H9 (cell line): ENCODE data around the gene ARHGAP24. TPM values are rescaled to one million over a fixed set of nuclear protein-coding genes. Genes with fewer than 3 reads are reported as not detected.

Source experiments
- DNase-seq: peaks from one replicate; pipeline ENCODE4 v3.0.0-alpha.2; 2017
- H2AFZ ChIP-seq: one replicate; pipeline ENCODE4 v1.6.1; 2013; ENCODE audit warnings: mild to moderate bottlenecking, low read length, control low read depth, moderate library complexity
- H2AK5ac ChIP-seq: 2 replicates; pipeline ENCODE4 v1.6.1; 2013; ENCODE audit warnings: low read length, control low read depth, mixed read lengths; ENCODE audit not compliant: insufficient read length
- H2BK120ac ChIP-seq: one replicate; pipeline ENCODE4 v1.6.1; 2013; ENCODE audit warnings: low read depth, mild to moderate bottlenecking, low read length, control low read depth, inconsistent platforms; ENCODE audit not compliant: poor library complexity, severe bottlenecking
- H2BK12ac ChIP-seq: 2 replicates; pipeline ENCODE4 v1.6.1; 2013; ENCODE audit warnings: low read length, control low read depth, mixed read lengths, low read depth; ENCODE audit not compliant: insufficient read length
- H2BK15ac ChIP-seq: 2 replicates; pipeline ENCODE4 v1.6.1; 2013; ENCODE audit warnings: low read depth, low read length, control low read depth
- H2BK20ac ChIP-seq: one replicate; pipeline ENCODE4 v1.6.1; 2013; ENCODE audit warnings: low read depth, mild to moderate bottlenecking, low read length, control low read depth, inconsistent platforms; ENCODE audit not compliant: poor library complexity, severe bottlenecking
- H2BK5ac ChIP-seq: 2 replicates; pipeline ENCODE4 v1.6.1; 2013; ENCODE audit warnings: low read length, control low read depth, mixed read lengths; ENCODE audit not compliant: insufficient read length
- H3K14ac ChIP-seq: 2 replicates; pipeline ENCODE4 v1.6.1; 2013; ENCODE audit warnings: low read length, control low read depth; ENCODE audit not compliant: insufficient read depth
- H3K18ac ChIP-seq: 2 replicates; pipeline ENCODE4 v1.6.1; 2013; ENCODE audit warnings: low read depth, mild to moderate bottlenecking, mixed read lengths, low read length, control low read depth; ENCODE audit not compliant: insufficient read length
- H3K23ac ChIP-seq: 2 replicates; pipeline ENCODE4 v1.6.1; 2013; ENCODE audit warnings: low read length, control low read depth, mixed read lengths, low read depth; ENCODE audit not compliant: insufficient read length
- H3K23me2 ChIP-seq: 2 replicates; pipeline ENCODE4 v1.6.1; 2013; ENCODE audit warnings: low read depth, mild to moderate bottlenecking, mixed read lengths, low read length, control low read depth; ENCODE audit not compliant: insufficient read length, poor library complexity, severe bottlenecking
- H3K27ac ChIP-seq: 2 replicates; pipeline ENCODE4 v1.5.1; 2013; ENCODE audit warnings: low read length, control low read depth, mixed read lengths, low read depth; ENCODE audit not compliant: insufficient read length
- H3K27me3 ChIP-seq: 2 replicates; pipeline ENCODE4 v1.6.1; 2013; ENCODE audit warnings: low read length, control low read depth, inconsistent platforms; ENCODE audit not compliant: insufficient read depth
- H3K4ac ChIP-seq: 2 replicates; pipeline ENCODE4 v1.6.1; 2013; ENCODE audit warnings: low read depth, mild to moderate bottlenecking, control low read depth, inconsistent platforms, low read length, moderate library complexity
- H3K4me1 ChIP-seq: 2 replicates; pipeline ENCODE4 v1.6.1; 2013; ENCODE audit warnings: low read length, control low read depth, inconsistent platforms; ENCODE audit not compliant: insufficient read depth
- H3K4me2 ChIP-seq: 2 replicates; pipeline ENCODE4 v1.6.1; 2013; ENCODE audit warnings: low read length, control low read depth, mixed read lengths; ENCODE audit not compliant: insufficient read length, insufficient read depth
- H3K56ac ChIP-seq: 2 replicates; pipeline ENCODE4 v1.6.1; 2013; ENCODE audit warnings: low read depth, mild to moderate bottlenecking, mixed read lengths, low read length, control low read depth; ENCODE audit not compliant: insufficient read length
- H3K79me1 ChIP-seq: 2 replicates; pipeline ENCODE4 v1.6.1; 2013; ENCODE audit warnings: low read depth, mild to moderate bottlenecking, moderate library complexity, low read length, control low read depth, inconsistent platforms; ENCODE audit not compliant: insufficient read depth, poor library complexity, severe bottlenecking
- H3K79me2 ChIP-seq: 2 replicates; pipeline ENCODE4 v1.6.1; 2013; ENCODE audit warnings: low read length, control low read depth, inconsistent platforms; ENCODE audit not compliant: insufficient read depth
- H3K9ac ChIP-seq: 2 replicates; pipeline ENCODE4 v1.6.1; 2013; ENCODE audit warnings: low read length, control low read depth, mixed read lengths; ENCODE audit not compliant: insufficient read length; ENCODE audit errors: extremely low read depth
- H3K9me3 ChIP-seq: one replicate; pipeline ENCODE4 v1.6.1; 2013; ENCODE audit warnings: low read depth, low read length, inconsistent platforms; ENCODE audit not compliant: control insufficient read depth
- H3T11ph ChIP-seq: one replicate; pipeline ENCODE4 v1.6.1; 2013; ENCODE audit warnings: mild to moderate bottlenecking, low read length, control low read depth, inconsistent platforms
- H4K20me1 ChIP-seq: one replicate; pipeline ENCODE4 v1.6.1; 2013; ENCODE audit not compliant: control insufficient read depth, insufficient read length, insufficient read depth
- H4K5ac ChIP-seq: 2 replicates; pipeline ENCODE4 v1.6.1; 2013; ENCODE audit warnings: low read depth, mild to moderate bottlenecking, mixed read lengths, low read length, control low read depth; ENCODE audit not compliant: insufficient read length
- H4K8ac ChIP-seq: replicated peaks from 2 replicates; pipeline ENCODE4 v1.6.1; 2013; ENCODE audit warnings: low read length, control low read depth, mixed read lengths, low read depth; ENCODE audit not compliant: insufficient read length
- H4K91ac ChIP-seq: 2 replicates; pipeline ENCODE4 v1.6.1; 2013; ENCODE audit warnings: low read depth, mild to moderate bottlenecking, moderate library complexity, mixed read lengths, low read length, control low read depth; ENCODE audit not compliant: insufficient read length
- H3K27ac Mint-ChIP-seq, 3 experiments: 2 replicates in 2 of 3; 3 replicates in 1 of 3; pipeline ENCODE4 v1.8.0; 2020 to 2021; ENCODE audit warnings: mixed read lengths in 3 of 3, mild to moderate bottlenecking in 1 of 3, moderate library complexity in 1 of 3
- H3K27me3 Mint-ChIP-seq: 2 replicates; pipeline ENCODE4 v1.8.0; 2021; ENCODE audit warnings: low read depth, mild to moderate bottlenecking, moderate library complexity, mixed read lengths
- H3K36me3 Mint-ChIP-seq, 3 experiments: 2 replicates in 2 of 3; 3 replicates in 1 of 3; pipeline ENCODE4 v1.8.0; 2020 to 2021; ENCODE audit warnings: low read depth in 3 of 3, mixed read lengths in 3 of 3; ENCODE audit not compliant: insufficient read depth in 1 of 3
- H3K4me1 Mint-ChIP-seq, 2 experiments: 2 replicates each; pipeline ENCODE4 v1.8.0; 2020; ENCODE audit warnings: mixed read lengths in 2 of 2
- H3K4me3 Mint-ChIP-seq, 2 experiments: 2 replicates in 1 of 2; 3 replicates in 1 of 2; pipeline ENCODE4 v1.8.0; 2020 to 2021; ENCODE audit warnings: mild to moderate bottlenecking in 2 of 2, mixed read lengths in 2 of 2, moderate library complexity in 1 of 2
- H3K9me3 Mint-ChIP-seq, 2 experiments: 2 replicates in 1 of 2; 3 replicates in 1 of 2; pipeline ENCODE4 v1.8.0; 2020; ENCODE audit warnings: mild to moderate bottlenecking in 2 of 2, mixed read lengths in 2 of 2, moderate library complexity in 1 of 2
- WGBS: extraction: QIAGEN DNeasy Blood & Tissue Kit; methylation state at CpG from one replicate; pipeline ENCODE4 v1.1.7; 2013; ENCODE audit warnings: missing lambda C conversion rate, low lambda C conversion rate, mixed read lengths; ENCODE audit not compliant: insufficient read length; ENCODE audit errors: extremely low coverage; 5-methylcytosine and 5-hydroxymethylcytosine counted together
- total RNA-seq: library from RNA; stranded (reverse); gene quantifications from 2 replicates; pipeline ENCODE4 v1.2.1, GENCODE V29; 2021
- TF ChIP-seq, protein P1 (sequence below): fragments of 200-600 bp; sonication (generic); conservative IDR thresholded peaks from 3 replicates; pipeline ENCODE4 v1.8.0; 2021; ENCODE audit warnings: antibody characterized with exemption, mild to moderate bottlenecking

ARHGAP24 gene
- total RNA-seq, 1 experiment from 2014 or later = 0.37 TPM

DNA sequence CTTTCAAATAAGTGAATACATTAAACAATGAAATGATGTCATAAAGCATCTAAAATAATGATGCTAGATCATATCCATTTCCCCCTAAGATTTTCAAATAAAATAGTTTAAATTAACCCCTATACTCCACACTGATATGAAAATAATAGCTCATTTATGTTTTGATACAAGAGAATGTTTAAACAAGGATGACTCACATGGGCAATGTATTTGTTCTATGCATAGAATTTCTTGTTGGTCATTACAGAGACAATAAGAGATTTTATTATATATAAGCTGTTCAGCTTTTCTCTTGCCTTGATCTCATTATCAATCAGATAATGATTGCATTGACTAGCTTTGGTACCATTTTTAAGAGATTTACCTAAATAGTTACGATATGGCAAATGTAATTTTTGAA, 411.7 kb downstream of the ARHGAP24 start:
- Histone ChIP-seq H3K79me2 (no peaks in the 10 kb centered on the region), H3K23ac (no peak overlapping the region)
- H3K4me3 Mint-ChIP-seq = no peak overlapping the region

More for the DNA sequence above, 411.7 kb downstream of the ARHGAP24 start:
- H3K4ac ChIP-seq = no peak overlapping the region
- no peak overlapping the region for H2BK12ac ChIP-seq
- no peak overlapping the region for H4K91ac ChIP-seq
- H3K23me2 ChIP-seq = no peaks in the 10 kb centered on the region
- no peaks in the 10 kb centered on the region for H3K79me1 ChIP-seq
- H3K27ac ChIP-seq = no peak overlapping the region
- WGBS = no CpG with 5 or more reads among the region's 1 CpG
- H3K56ac ChIP-seq = no peak overlapping the region
- no peak overlapping the region for H2BK15ac ChIP-seq
- no peak overlapping the region for H2BK5ac ChIP-seq
- Mint-ChIP-seq H3K27ac (no peak overlapping the region), H3K36me3 (no peaks in the 10 kb centered on the region; a peak in 1 of 7 replicates), H3K9me3 (no peaks in the 10 kb centered on the region), H3K4me1 (peaks cover 11 to 13% of the 10 kb centered on the region in 2 experiments), H3K27me3 (no peaks in the 10 kb centered on the region)
- H3K9me3 ChIP-seq = no peaks in the 10 kb centered on the region
- H2BK120ac ChIP-seq = no peak overlapping the region
- H3K14ac ChIP-seq = no peak overlapping the region
- no peak overlapping the region for H2AFZ ChIP-seq
- TF ChIP-seq, protein P1, sequence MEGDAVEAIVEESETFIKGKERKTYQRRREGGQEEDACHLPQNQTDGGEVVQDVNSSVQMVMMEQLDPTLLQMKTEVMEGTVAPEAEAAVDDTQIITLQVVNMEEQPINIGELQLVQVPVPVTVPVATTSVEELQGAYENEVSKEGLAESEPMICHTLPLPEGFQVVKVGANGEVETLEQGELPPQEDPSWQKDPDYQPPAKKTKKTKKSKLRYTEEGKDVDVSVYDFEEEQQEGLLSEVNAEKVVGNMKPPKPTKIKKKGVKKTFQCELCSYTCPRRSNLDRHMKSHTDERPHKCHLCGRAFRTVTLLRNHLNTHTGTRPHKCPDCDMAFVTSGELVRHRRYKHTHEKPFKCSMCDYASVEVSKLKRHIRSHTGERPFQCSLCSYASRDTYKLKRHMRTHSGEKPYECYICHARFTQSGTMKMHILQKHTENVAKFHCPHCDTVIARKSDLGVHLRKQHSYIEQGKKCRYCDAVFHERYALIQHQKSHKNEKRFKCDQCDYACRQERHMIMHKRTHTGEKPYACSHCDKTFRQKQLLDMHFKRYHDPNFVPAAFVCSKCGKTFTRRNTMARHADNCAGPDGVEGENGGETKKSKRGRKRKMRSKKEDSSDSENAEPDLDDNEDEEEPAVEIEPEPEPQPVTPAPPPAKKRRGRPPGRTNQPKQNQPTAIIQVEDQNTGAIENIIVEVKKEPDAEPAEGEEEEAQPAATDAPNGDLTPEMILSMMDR = no peak
- no peak overlapping the region for H4K5ac ChIP-seq
- H3K4me2 ChIP-seq = no peak overlapping the region
- H3K27me3 ChIP-seq = no peaks in the 10 kb centered on the region
- no peaks in the 10 kb centered on the region for H4K20me1 ChIP-seq
- no peak for DNase-seq
- no peak overlapping the region for H2AK5ac ChIP-seq
- no peak overlapping the region for H2BK20ac ChIP-seq
- no peak overlapping the region for H4K8ac ChIP-seq
- no peak overlapping the region for H3K18ac ChIP-seq
- no peak overlapping the region for H3T11ph ChIP-seq
- no peak overlapping the region for H3K9ac ChIP-seq
- peaks cover 3% of the 10 kb centered on the region; the same call in 1 of the 2 replicates for H3K4me1 ChIP-seq
